HepG2 (cell line): ENCODE measurements around the gene ZMYND10. TPM values are rescaled to one million over a fixed set of nuclear protein-coding genes. Genes with fewer than 3 reads are reported as not detected.

Experiments used
- CENPBD1 ChIP-seq: sonication (generic); formaldehyde crosslinking; IDR thresholded peaks from 2 replicates; pipeline ENCODE4 v1.8.0; 2022; ENCODE audit warnings: missing genetic modification reagents, low read depth, mild to moderate bottlenecking, borderline replicate concordance
- E2F1 ChIP-seq: sonication (generic); formaldehyde crosslinking; IDR thresholded peaks from 2 replicates; pipeline ENCODE4 v1.5.0; 2020; ENCODE audit warnings: missing genetic modification reagents
- ELF1 ChIP-seq: sonication (generic); formaldehyde crosslinking; IDR thresholded peaks from 2 replicates; pipeline ENCODE4 v1.4.0; 2020; ENCODE audit warnings: missing genetic modification reagents
- HMGXB3 ChIP-seq: sonication (generic); formaldehyde crosslinking; IDR thresholded peaks from 2 replicates; pipeline ENCODE4 v1.4.0; 2020; ENCODE audit warnings: missing genetic modification reagents, borderline replicate concordance
- JUND ChIP-seq: sonication (generic); formaldehyde crosslinking; IDR thresholded peaks from 2 replicates; pipeline ENCODE4 v1.8.0; 2022; ENCODE audit warnings: mild to moderate bottlenecking, missing genetic modification reagents
- KMT2B ChIP-seq: IDR thresholded peaks from 2 replicates; pipeline ENCODE4 v1.6.1; 2016; ENCODE audit warnings: missing genetic modification reagents, missing compliant biosample characterization
- SCMH1 ChIP-seq: sonication (generic); formaldehyde crosslinking; IDR thresholded peaks from 2 replicates; pipeline ENCODE4 v1.9.0; 2021; ENCODE audit warnings: missing genetic modification reagents, mild to moderate bottlenecking, borderline replicate concordance
- ZBTB44 ChIP-seq: sonication (generic); formaldehyde crosslinking; IDR thresholded peaks from 2 replicates; pipeline ENCODE4 v1.4.0; 2020; ENCODE audit warnings: missing genetic modification reagents
- ZEB1 ChIP-seq: IDR thresholded peaks from 2 replicates; pipeline ENCODE4 v1.6.1; 2012; ENCODE audit warnings: mild to moderate bottlenecking, low read depth, inconsistent platforms; ENCODE audit not compliant: insufficient replicate concordance
- ZHX1 ChIP-seq: sonication (generic); formaldehyde crosslinking; IDR thresholded peaks from 2 replicates; pipeline ENCODE4 v1.8.1; 2022; ENCODE audit warnings: low read depth, mild to moderate bottlenecking, missing genetic modification reagents
- ZNF138 ChIP-seq: sonication (generic); formaldehyde crosslinking; IDR thresholded peaks from 2 replicates; pipeline ENCODE4 v1.5.0; 2020; ENCODE audit warnings: mild to moderate bottlenecking, low read depth, missing genetic modification reagents
- ZNF33B ChIP-seq: sonication (generic); formaldehyde crosslinking; IDR thresholded peaks from 2 replicates; pipeline ENCODE4 v1.5.1; 2020; ENCODE audit warnings: mild to moderate bottlenecking, missing genetic modification reagents
- ZNF343 ChIP-seq: sonication (generic); formaldehyde crosslinking; IDR thresholded peaks from 2 replicates; pipeline ENCODE4 v1.4.0; 2020; ENCODE audit warnings: mild to moderate bottlenecking, missing genetic modification reagents
- ZNF510 ChIP-seq: sonication (generic); formaldehyde crosslinking; IDR thresholded peaks from 2 replicates; pipeline ENCODE4 v1.4.0; 2020; ENCODE audit warnings: low read depth, mild to moderate bottlenecking, missing genetic modification reagents
- ZNF614 ChIP-seq: IDR thresholded peaks from 2 replicates; pipeline ENCODE4 v1.6.1; 2018; ENCODE audit warnings: missing biosample characterization, missing genetic modification reagents, inconsistent platforms, borderline replicate concordance
- ZSCAN5A ChIP-seq: sonication (generic); formaldehyde crosslinking; IDR thresholded peaks from 2 replicates; pipeline ENCODE4 v1.8.0; 2022; ENCODE audit warnings: mild to moderate bottlenecking, missing genetic modification reagents, borderline replicate concordance
- polyA plus RNA-seq, 8 experiments: library from polyadenylated mRNA; depleted of rRNA in 3 of 8; stranded (reverse) in 7 of 8; unstranded in 1 of 8; fragments of >200 nt; fragmentation: Illumina TruSeq in 4 of 8; extraction: Trizol in 4 of 8; gene quantifications; 2 replicates each; pipeline versions ENCODE4 v1.2.1 to v1.2.3, GENCODE V29; 2011 to 2016; ENCODE audit warnings: low read depth in 4 of 8, missing spikeins in 1 of 8, mixed read lengths in 1 of 8; ENCODE audit not compliant: insufficient read depth in 1 of 8
- total RNA-seq, 5 experiments: library from RNA; depleted of rRNA; stranded (reverse); fragments of >200 nt; fragmentation: Illumina TruSeq; extraction: Trizol; gene quantifications; 2 replicates each; pipeline ENCODE4 v1.2.3, GENCODE V29; 2016; ENCODE audit warnings: low read depth in 1 of 5

Gene ZMYND10
- total and polyA plus RNA-seq, 2 of the 13 experiments (the other 11 are each of a cell fraction or from before 2014, with no cell fraction given) = 0.60 to 0.74 TPM

- TF ChIP-seq E2F1 (CRISPR knock-in tag) (peak; percentile 81), CENPBD1 (CRISPR knock-in tag) (no peak), ZNF138 (CRISPR knock-in tag) (no peak), HMGXB3 (CRISPR knock-in tag) (peak; percentile 82; the same call in 1 of the 2 replicates), ZSCAN5A (CRISPR knock-in tag) (no peak), ELF1 (CRISPR knock-in tag) (peak; percentile 92), SCMH1 (CRISPR knock-in tag) (no peak), ZNF33B (CRISPR knock-in tag) (no peak; the same call in 1 of the 2 replicates), ZBTB44 (CRISPR knock-in tag) (no peak), ZNF614 (CRISPR knock-in tag) (no peak), ZEB1 (no peak), ZNF510 (CRISPR knock-in tag) (0 out of 2 replicates have a peak, but pooled peaks have one; percentile 46), JUND (no peak), KMT2B (CRISPR knock-in tag) (peak; percentile 83), ZHX1 (CRISPR knock-in tag) (no peak), ZNF343 (CRISPR knock-in tag) (no peak)
Observed at GRCh38 chr3:50327943-50328691, 17.4 kb downstream of the ZMYND10 start, which contains the start of gene TUSC2 (continued).
